GM18498 (cell line): ENCODE results near the gene CFAP45.
"Not testable (repeated sequence)": the region's sequence is repeated elsewhere in the genome, so short reads cannot be mapped to it uniquely, and the experiment has no call there.

ENCODE experiments used
- ATAC-seq: cut with Tn5 transposase; IDR thresholded peaks from one replicate; pipeline ENCODE4 v1.9.1; 2021; ENCODE audit warnings: mild to moderate bottlenecking, moderate library complexity; ENCODE audit not compliant: unreplicated experiment

Gene CFAP45

DNA sequence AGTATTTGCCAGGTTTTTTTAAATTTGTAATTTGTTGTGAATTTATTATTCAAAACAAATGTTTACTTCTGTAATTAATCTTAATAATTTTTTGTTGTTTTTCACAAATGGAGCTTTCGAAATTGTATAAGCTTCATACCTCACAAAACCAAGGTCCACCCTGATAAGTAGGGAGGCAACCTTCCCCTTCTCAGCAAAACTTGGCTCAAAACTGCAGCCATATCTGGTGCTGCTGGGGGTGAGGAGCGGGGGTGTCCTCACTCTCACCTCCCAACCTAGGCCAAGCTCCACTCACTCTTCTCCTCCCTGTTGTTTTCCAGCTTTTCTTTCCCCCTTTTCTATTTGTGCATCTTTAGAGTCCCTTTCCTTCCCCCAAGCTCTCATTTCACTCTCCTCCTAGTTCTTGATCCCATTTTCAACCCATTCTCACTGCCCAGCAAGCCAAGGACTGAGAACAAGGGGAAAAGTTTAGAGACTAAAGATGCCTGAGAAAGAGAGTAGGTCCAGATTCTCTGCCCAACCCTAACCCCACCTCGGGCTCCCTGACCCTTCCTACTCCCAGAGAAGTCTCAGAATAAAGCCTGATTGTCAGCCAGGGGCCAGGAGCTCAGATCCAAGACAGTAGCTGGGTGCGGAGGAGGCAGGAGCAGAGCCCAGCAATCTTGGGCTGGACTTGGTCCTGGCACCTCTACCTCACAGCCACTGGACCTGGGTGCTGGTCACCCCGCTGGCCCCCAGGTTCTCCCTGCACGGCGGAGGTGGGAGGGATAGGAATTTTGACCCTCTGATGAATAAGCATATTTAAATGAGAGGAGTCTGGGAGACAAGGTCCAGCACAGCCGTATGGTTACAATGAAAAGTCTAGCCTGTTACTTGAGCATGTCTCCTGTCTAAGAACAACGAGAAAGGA lies 8.3 kb upstream of the CFAP45 start:
- no peak for ATAC-seq

GRCh38 chr1:159906960-159907359 lies 7.0 kb upstream of the CFAP45 start:
- ATAC-seq = no peak

GRCh38 chr1:159904036-159904435 lies 4.1 kb upstream of the CFAP45 start:
- not testable (repeated sequence) for ATAC-seq

- ATAC-seq = no peak
These were observed 2.6 kb upstream of the CFAP45 start for GRCh38 chr1:159902541-159902940.

DNA sequence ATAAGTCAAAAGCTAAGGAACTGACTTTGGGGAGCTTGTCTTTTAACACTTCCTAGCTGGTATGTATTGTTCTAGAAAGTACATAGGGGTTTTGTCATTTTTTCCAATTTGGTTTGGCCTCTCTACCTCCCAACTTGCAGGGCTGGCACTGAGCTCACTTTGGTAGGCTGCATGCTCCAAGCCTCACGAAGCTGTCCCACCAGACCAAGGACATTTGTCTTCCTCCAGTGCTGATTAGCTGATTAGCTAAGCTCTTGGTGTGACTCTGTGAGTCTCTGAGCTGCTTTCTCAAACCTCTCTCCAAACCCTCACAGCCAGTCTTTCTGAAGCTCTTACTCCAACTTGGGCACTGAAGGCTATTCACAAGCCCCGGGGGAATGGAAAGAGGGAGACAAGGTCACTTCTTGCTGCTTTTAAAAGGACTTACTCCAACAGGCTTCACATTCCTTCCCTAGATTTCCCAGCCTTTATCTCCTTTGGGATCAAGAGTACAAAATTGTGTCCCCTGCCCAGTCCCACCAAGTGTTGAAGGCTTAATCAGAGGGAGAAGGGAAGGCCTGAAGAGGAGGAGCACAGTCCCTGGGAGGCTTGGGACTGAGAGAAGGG lies 893 bp upstream of the CFAP45 start:
- no peak for ATAC-seq

GRCh38 chr1:159899634-159900033 lies 331 bp downstream of the CFAP45 start:
- ATAC-seq = not testable (repeated sequence)

DNA sequence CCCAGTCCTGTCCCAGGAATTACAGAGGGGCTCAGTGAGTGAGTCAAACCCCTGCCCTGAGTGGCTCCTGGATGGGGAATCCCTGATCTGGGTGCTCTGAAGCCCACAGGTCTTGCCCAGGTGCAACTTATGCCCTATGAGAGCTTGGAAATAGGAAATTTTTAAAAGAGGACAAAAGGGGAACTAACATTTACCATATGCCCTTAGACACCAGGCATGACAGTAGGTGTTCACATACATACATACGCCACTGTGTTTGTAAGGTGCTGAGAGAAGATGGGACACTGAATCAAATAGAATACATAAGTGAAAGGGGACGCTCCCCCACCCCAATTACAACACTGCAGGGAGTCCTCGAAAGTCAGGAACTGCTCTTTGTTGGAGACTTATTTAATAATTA lies 1.4 kb downstream of the CFAP45 start:
- no peak for ATAC-seq

GRCh38 chr1:159897962-159898361 lies 2.0 kb downstream of the CFAP45 start:
- no peak for ATAC-seq

GRCh38 chr1:159896546-159896930 lies 3.4 kb downstream of the CFAP45 start:
- ATAC-seq = no peak

GRCh38 chr1:159895836-159896545 lies 4.0 kb downstream of the CFAP45 start:
- no peak for ATAC-seq

GRCh38 chr1:159895286-159895685 lies 4.7 kb downstream of the CFAP45 start:
- no peak for ATAC-seq

GRCh38 chr1:159892944-159893343 lies 7.0 kb downstream of the CFAP45 start:
- ATAC-seq = no peak

GRCh38 chr1:159891275-159892157 lies 8.4 kb downstream of the CFAP45 start:
- ATAC-seq = peak; percentile 78

GRCh38 chr1:159890390-159890789 lies 9.6 kb downstream of the CFAP45 start:
- no peak for ATAC-seq

DNA sequence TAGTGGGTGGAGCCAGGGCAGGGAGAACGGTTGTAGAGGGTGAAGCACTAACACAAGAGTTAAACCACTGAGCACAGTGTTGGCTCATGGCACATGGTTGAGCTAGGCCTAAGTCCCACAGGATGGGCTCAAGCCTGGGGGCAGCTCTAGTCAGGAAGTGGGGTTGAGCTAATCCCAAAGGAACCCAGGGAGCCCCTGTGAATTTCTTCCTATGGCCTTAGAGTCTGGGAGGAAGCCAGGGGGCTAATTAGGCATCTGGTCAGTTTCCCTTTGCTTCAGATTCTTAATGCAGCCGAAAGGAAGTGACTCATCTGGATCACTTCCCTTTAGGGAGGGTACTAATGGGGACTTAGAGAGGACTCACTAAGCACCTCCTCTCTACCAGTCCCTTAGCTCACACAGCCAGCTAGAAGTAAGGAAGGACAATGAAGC lies 10.1 kb downstream of the CFAP45 start:
- peak; percentile 89 for ATAC-seq

GRCh38 chr1:159889202-159889601 lies 10.8 kb downstream of the CFAP45 start:
- ATAC-seq = no peak

GRCh38 chr1:159884296-159884695 lies 15.7 kb downstream of the CFAP45 start:
- no peak for ATAC-seq

DNA sequence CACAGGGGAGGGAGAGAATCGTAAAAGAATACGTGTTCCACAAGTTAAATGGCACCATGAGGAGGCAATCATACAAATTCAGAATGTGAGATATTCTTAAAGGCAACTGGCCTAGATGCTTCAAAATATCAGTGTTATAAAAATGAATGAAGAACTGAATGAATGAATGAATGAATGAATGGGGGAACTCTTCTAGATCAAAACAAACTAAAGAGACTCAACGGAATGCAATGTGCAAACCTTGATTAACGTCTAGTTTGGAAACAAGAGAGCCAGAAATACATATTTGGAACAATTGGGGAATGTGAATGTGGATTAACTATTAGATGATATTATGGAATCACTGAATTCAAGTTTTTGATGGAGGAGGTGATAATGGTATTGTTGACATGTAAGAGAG lies 16.8 kb downstream of the CFAP45 start:
- no peak for ATAC-seq

DNA sequence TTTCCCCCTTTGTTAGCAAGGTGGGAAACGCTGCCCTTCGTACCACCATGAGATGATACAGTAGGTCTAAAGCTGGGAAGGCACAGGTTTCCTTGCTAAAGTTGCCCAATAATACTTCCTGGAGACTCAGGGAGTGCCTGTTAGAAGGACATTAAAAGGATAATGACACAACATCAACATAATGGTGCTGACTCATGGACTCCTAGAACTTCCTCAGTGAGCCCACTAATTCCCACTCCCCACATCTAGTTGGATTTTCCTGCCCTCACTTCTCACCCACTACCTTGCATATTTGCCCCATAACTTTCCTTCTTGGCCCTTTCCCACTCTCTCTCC lies 17.5 kb downstream of the CFAP45 start:
- ATAC-seq = no peak

DNA sequence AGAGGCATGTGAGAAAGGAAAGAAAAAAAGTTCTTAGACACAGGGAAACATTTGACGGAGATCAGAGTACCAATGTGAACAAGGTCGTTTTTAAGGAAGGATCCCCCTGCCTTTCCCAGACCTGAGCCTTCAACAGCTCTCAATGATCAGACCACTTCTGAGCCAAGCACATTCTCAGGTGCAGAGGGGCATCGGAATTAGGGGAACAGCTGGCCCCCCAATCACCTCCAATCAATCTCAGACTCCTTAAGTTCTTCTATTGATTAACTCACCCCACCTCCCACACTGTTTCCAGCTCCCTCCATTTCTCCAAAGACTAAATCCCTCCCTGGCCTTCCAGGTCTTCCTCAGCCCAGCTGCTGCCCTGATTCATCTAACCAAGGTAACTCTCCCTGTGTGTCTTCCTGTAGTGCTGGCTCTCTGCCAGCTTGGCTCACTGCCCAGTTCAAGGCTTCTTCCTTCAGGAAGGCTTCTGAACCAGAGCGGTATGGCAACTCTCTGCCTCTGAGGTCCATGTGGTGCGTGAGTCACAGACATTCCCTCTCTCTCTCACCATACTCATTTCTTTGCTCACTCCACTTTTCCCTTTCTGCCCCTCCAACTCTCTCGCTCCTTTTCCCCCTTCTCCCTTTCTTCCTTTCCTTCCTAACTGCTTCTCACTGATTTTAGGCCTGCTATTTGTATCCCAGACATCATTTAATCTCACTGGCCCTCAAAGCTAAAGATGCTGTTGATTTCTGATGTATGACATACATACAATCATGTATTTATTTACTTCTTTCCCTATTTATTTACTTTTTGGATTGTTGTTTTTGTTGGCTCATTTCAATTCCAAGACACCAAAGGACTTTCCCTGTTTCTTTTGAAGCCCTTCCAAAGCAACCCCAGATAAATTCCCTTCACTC lies 18.1 kb downstream of the CFAP45 start:
- ATAC-seq = no peak
